ENCODE measurements around the gene JRKL. TPM values are rescaled to one million over a fixed set of nuclear protein-coding genes. Genes with fewer than 3 reads are reported as not detected.

Gene JRKL
- 4.9 and 5.4 TPM in 2 replicates for total RNA-seq (2021; fragmentation: NEBNext Ultra II Directional; extraction: Animal tissue kit (Norgen Biotek cat#: 25700))
- polyA plus RNA-seq (2011; rRNA removed), result 0.71 and 1.4 TPM in 2 replicates
- 3.1 TPM for polyA plus RNA-seq (2011; cell fraction: cytosol; rRNA removed)
- 0.66 TPM for polyA plus RNA-seq (2011; cell fraction: nucleus; rRNA removed)
- polyA plus RNA-seq (2012, experiment 1 of 2), result 2.9 to 6.1 TPM (median 3.6 TPM) in 4 replicates
- polyA plus RNA-seq (2012, experiment 2 of 2), result 0.43 TPM
- 4.5 TPM for polyA plus RNA-seq (2013, experiment 1 of 2)
- 4.0 TPM for polyA plus RNA-seq (2013, experiment 2 of 2)
- polyA minus RNA-seq (2011; rRNA and poly(A)+ RNA removed), result 1.3 and 1.7 TPM in 2 replicates
- polyA minus RNA-seq (2011; cell fraction: cytosol; rRNA and poly(A)+ RNA removed), result 1.5 TPM
- polyA minus RNA-seq (2011; cell fraction: nucleus; rRNA and poly(A)+ RNA removed), result 3.1 TPM
- long read RNA-seq, experiment 1, partial matches to known transcripts, result 0 of 3 reads
- long read RNA-seq, experiment 1, other reads (novel, unspliced or antisense), result 2 of 3 reads
- long read RNA-seq, experiment 2, partial matches to known transcripts, result 0 of 1 reads
- long read RNA-seq, experiment 2, other reads (novel, unspliced or antisense), result 1 of 1 reads

DNA sequence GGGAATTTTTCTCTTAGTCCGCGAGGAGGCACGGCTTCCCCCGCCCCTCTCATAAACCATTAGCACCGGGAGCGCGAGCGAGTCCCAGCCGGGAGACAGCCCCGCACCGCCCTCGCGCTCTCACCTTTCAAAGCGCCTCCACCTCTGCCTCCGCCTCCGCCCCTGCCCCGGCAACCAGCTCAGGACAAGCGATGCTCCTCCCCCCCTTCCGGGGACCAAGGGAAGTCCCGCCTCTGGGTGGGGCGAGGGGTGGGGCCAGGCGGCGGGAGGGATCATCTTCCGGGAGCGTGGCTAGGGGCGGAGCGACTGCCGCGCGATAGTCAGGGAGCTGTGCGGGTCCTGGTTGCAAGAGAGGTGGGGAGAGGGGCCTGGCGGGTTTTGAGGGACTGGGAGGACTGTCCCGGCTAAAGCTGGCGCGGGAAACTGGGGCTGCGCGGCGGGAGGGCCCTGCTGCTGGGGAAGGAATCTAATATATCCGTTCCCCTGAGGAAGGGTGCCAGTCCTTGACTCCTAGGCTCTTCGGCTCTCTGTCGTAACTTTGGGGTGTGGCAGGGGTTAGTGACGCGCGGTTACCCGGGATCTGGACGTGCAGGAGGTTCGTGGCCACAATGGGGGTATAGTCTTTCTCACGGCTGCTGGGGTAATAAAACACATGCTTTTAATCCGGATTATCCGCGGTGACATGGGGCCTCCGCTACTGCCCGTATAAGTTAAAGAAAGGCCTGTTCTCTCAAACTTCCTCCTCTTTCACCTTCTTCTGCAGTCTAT lies at the start of gene JRKL, which contains the start of gene CCDC82:
TSS of gene JRKL (plus strand) at position 294 of the 768 bp plus-strand sequence. CDS start 637 bp downstream, outside the sequence.
TSS of gene CCDC82 (minus strand) at position 193 of the 768 bp plus-strand sequence. CDS start 5,165 bp downstream, outside the sequence.
- Histone ChIP-seq H3K56ac (replicated peaks; ENCODE audit: insufficient read length, low read depth, low read length) (peak within 1 kb of the TSS; percentile 19), H3K4me3 (ENCODE audit: extremely low read depth in 1 of 4, insufficient read depth in 2 of 4, low read depth in 3 of 4, low read length in 4 of 4) (peak within 1 kb of the TSS; percentile 69 to 93 (median 78)), H3K36me3 (ENCODE audit: control insufficient read depth in 2 of 4, insufficient read depth in 4 of 4, low read length in 3 of 4) (no peaks in the 10 kb centered on the region; a peak in 2 of 8 replicates), H3K79me1 (ENCODE audit: low read depth, low read length) (no peaks in the 10 kb centered on the region; the same call in 1 of the 2 replicates), H4K8ac (ENCODE audit: extremely low read depth, insufficient read depth, low read length) (peak within 1 kb of the TSS; percentile 92; the same call in 1 of the 2 replicates), H2AK5ac (ENCODE audit: low read depth, low read length) (no peak within 1 kb of the TSS), H3K9me3 (ENCODE audit: insufficient read depth in 2 of 2, low read depth in 1 of 2, low read length in 1 of 2) (no peaks in the 10 kb centered on the region; a peak in 2 of 4 replicates), H2BK120ac (replicated peaks; ENCODE audit: low read depth, low read length) (no peak within 1 kb of the TSS), H3K23me2 (ENCODE audit: low read depth, low read length) (peaks cover 5% of the 10 kb centered on the region), H3K23ac (ENCODE audit: insufficient read length) (no peak within 1 kb of the TSS), H2BK20ac (ENCODE audit: low read length) (no peak within 1 kb of the TSS), H3K27ac (ENCODE audit: low read depth, low read length) (peak within 1 kb of the TSS; percentile 89), H3K18ac (ENCODE audit: extremely low read depth, low read length) (peak within 1 kb of the TSS; percentile 80), H3K9ac (replicated peaks in 1 of 4; ENCODE audit: extremely low read depth in 1 of 4, low read depth in 3 of 4, low read length in 3 of 4) (peak within 1 kb of the TSS; percentile 70 to 86 (median 82)), H4K20me1 (replicated peaks in 1 of 2; ENCODE audit: control insufficient read depth in 1 of 2, insufficient read depth in 2 of 2, low read length in 2 of 2) (no peaks in the 10 kb centered on the region), H3K4me1 (replicated peaks in 1 of 4; ENCODE audit: control insufficient read depth in 3 of 4, insufficient read depth in 4 of 4, low read length in 3 of 4) (peaks cover 0 to 2% (median under 1%) of the 10 kb centered on the region in 4 experiments; a peak in 2 of 7 replicates), H4K5ac (ENCODE audit: insufficient read length, low read depth, low read length) (peak within 1 kb of the TSS; percentile 95), H4K91ac (replicated peaks; ENCODE audit: insufficient read length, low read length) (peak within 1 kb of the TSS; percentile 52), H3K14ac (ENCODE audit: insufficient read length) (no peak within 1 kb of the TSS), H2BK15ac (ENCODE audit: low read length) (no peak within 1 kb of the TSS), H3K4ac (replicated peaks; ENCODE audit: insufficient read length, low read depth, low read length) (no peak within 1 kb of the TSS), H3K79me2 (ENCODE audit: control insufficient read depth in 1 of 2, insufficient read depth in 2 of 2, low read length in 2 of 2) (peaks cover 0 to 19% of the 10 kb centered on the region in 2 experiments; a peak in 2 of 4 replicates), H2AFZ (ENCODE audit: low read length) (peak within 1 kb of the TSS; percentile 65), H3K27me3 (replicated peaks in 1 of 4; ENCODE audit: control insufficient read depth in 3 of 4, extremely low read depth in 1 of 4, insufficient read depth in 3 of 4, low read length in 3 of 4) (no peaks in the 10 kb centered on the region), H2BK5ac (ENCODE audit: low read depth, low read length) (peak within 1 kb of the TSS; percentile 75), H3K4me2 (ENCODE audit: insufficient read depth in 1 of 2, low read depth in 2 of 2, low read length in 2 of 2) (peak within 1 kb of the TSS; percentile 78 to 96), H2BK12ac (ENCODE audit: low read depth, low read length) (0 out of 2 replicates have a peak within 1 kb of the TSS, but pooled peaks have one; percentile 18)
- DNase-seq (ENCODE audit: low read depth in 1 of 2, low spot score in 2 of 2) (peak; percentile 91 to 98), FAIRE-seq (no peak)
- ChIA-PET POLR2A (ENCODE audit: partially characterized antibody) (interaction anchor here (0.6 to 1.9 kb wide), 10 partner anchors 18 to 600 kb away, joined by 3 to 9 read pairs (median 4); partner anchors contain the start of genes CEP57, FAM76B and MAML2), CTCF (ENCODE audit: partially characterized antibody) (interaction anchor here (0.7 to 2.1 kb wide), 5 partner anchors 47 to 554 kb away, joined by 3 to 9 read pairs (median 3); partner anchors contain the start of gene MAML2)
- 5% methylated on average over 26 of the region's 53 CpGs; no CpG with 5 or more reads in 1 of the 2 experiments for WGBS, 2 experiments (ENCODE audit: extremely low coverage in 1 of 2, insufficient coverage in 1 of 2, insufficient read length in 1 of 2, insufficient replicate concordance in 2 of 2, low coverage in 1 of 2, low lambda C conversion rate in 2 of 2, missing lambda C conversion rate in 1 of 2)
- TF ChIP-seq HDAC2 (IDR thresholded peaks at IDR 0.05; ENCODE audit: borderline replicate concordance in 1 of 2, low read depth in 2 of 2, low read length in 2 of 2), result no peak
- no peak for TF ChIP-seq SAP30 (IDR thresholded peaks at IDR 0.05; ENCODE audit: insufficient read depth, insufficient replicate concordance, low read length)
- TF ChIP-seq ZNF274 (IDR thresholded peaks at IDR 0.05; ENCODE audit: borderline replicate concordance, extremely low read depth, low read length), result no peak
- no peak; the same call in 1 of the 2 replicates for TF ChIP-seq EGR1 (IDR thresholded peaks at IDR 0.05; ENCODE audit: borderline replicate concordance, low read depth, low read length)
- no peak for TF ChIP-seq FOSL1 (IDR thresholded peaks at IDR 0.05; ENCODE audit: insufficient read depth, low read depth, low read length)
- TF ChIP-seq BRCA1 (IDR thresholded peaks at IDR 0.05; ENCODE audit: low read depth, low read length), result no peak
- TF ChIP-seq POLR2A (IDR thresholded peaks at IDR 0.05; ENCODE audit: control extremely low read depth in 1 of 2, low read depth in 2 of 2, low read length in 2 of 2), result peak in 1 of 2 experiments; percentile 78; a peak in 2 of 3 replicates
- no peak for TF ChIP-seq SP2 (IDR thresholded peaks at IDR 0.05; ENCODE audit: low read length)
